Activated T-cell treated with anti-CD3 and anti-CD28 coated beads, Interleukin-2, amount 50 U/mL, for 24 hours (primary cell): ENCODE results near the gene HSF5.
A peak's percentile ranks its signal among the peaks of the same experiment; 100 is the strongest.

Experiments
- DNase-seq: peaks from one replicate; pipeline ENCODE4 v3.0.0-alpha.2; 2020
- H3K27ac Mint-ChIP-seq: 2 replicates; pipeline ENCODE4 v1.8.0; 2020; ENCODE audit warnings: mild to moderate bottlenecking, mixed read lengths
- H3K27me3 Mint-ChIP-seq: 2 replicates; pipeline ENCODE4 v1.8.0; 2020; ENCODE audit warnings: mixed read lengths
- H3K36me3 Mint-ChIP-seq: 2 replicates; pipeline ENCODE4 v1.8.0; 2020; ENCODE audit warnings: low read depth, mixed read lengths
- H3K4me1 Mint-ChIP-seq: 2 replicates; pipeline ENCODE4 v1.8.0; 2020; ENCODE audit warnings: low read depth, mixed read lengths
- H3K4me3 Mint-ChIP-seq: 2 replicates; pipeline ENCODE4 v1.8.0; 2020; ENCODE audit warnings: mild to moderate bottlenecking, moderate library complexity, mixed read lengths
- H3K9me3 Mint-ChIP-seq: 2 replicates; pipeline ENCODE4 v1.8.0; 2020; ENCODE audit warnings: mixed read lengths

The HSF5 gene, protein sequence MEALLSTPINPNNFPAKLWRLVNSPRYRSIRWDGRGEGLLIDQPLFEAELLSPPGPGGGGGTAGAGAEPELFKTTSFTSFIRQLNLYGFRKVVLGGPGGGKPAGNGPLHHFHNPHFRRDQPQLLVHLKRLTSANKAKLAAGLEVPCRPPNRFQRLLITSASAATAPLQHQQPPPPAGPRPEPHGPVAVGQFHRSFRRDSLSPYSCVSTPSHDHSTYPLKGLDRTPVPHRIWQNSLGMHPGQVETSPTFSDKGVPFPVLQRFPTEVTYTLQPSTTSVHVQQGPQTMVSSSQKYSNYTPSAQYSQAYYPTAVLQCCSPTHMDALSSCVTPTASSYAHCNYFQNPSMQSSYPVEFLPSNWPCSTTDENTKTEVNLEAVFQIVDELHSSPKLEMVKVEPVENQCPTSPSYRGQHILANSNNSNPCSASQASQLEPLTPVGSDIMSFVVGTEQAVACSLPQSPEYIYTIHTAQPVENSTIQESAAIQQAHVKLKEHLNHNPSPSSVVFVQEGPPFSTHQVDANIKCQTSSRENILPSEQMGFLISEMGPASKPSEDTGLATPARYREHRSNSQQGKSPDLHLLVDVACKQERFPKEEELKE

DNA sequence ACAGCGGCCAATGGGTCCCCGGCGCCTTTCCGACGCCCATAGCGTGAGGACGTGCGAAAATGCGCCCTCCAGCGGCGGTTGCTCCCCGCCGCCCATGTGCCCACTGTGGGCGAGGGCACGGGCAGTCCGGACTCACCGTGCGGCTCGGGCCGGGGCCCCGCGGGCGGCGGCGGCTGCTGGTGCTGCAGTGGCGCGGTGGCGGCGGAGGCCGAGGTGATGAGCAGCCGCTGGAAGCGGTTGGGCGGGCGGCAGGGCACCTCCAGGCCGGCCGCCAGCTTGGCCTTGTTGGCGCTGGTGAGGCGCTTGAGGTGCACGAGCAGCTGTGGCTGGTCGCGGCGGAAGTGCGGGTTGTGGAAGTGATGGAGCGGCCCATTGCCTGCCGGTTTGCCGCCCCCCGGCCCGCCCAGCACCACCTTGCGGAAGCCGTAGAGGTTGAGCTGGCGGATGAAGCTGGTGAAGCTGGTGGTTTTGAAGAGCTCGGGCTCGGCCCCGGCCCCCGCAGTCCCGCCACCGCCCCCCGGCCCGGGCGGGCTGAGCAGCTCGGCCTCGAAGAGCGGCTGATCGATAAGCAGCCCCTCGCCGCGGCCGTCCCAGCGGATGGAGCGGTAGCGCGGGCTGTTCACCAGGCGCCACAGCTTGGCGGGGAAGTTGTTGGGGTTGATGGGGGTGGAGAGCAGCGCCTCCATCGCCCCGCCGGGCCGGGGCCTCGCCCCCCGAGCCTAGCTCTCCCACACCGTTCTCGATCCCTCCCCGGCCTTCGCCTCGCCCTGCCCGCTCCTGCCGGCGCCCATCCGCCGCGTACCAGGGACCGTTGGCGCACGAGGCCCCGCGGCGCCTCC, at the start of gene HSF5:
Gene HSF5 (minus strand): TSS at position 820 of the 839 bp plus-strand sequence. CDS start 134 bp downstream, at position 686.
- Mint-ChIP-seq H3K27me3 (no peaks in the 10 kb centered on the region), H3K4me1 (peaks cover 25% of the 10 kb centered on the region), H3K9me3 (no peaks in the 10 kb centered on the region), H3K27ac (peak within 1 kb of the TSS; percentile 71), H3K4me3 (peak within 1 kb of the TSS; percentile 64), H3K36me3 (peaks cover 47% of the 10 kb centered on the region)
- peak; percentile 86 for DNase-seq

- no peaks in the 10 kb centered on the region for H3K9me3 Mint-ChIP-seq
- H3K27ac Mint-ChIP-seq = no peak overlapping the region
- H3K36me3 Mint-ChIP-seq = no peaks in the 10 kb centered on the region
- no peak overlapping the region for H3K4me3 Mint-ChIP-seq
- no peak for DNase-seq
- peaks cover 38% of the 10 kb centered on the region for H3K27me3 Mint-ChIP-seq
- H3K4me1 Mint-ChIP-seq = peaks cover 3% of the 10 kb centered on the region
Observed at GRCh38 chr17:58537266-58537665, 49.1 kb upstream of the HSF5 start.

- Mint-ChIP-seq H3K9me3 (no peaks in the 10 kb centered on the region), H3K27ac (no peak overlapping the region), H3K4me1 (peaks cover 6% of the 10 kb centered on the region), H3K27me3 (peaks cover 39% of the 10 kb centered on the region), H3K4me3 (no peak overlapping the region), H3K36me3 (no peaks in the 10 kb centered on the region)
- DNase-seq = no peak
Observed at GRCh38 chr17:58536542-58536941, 48.3 kb upstream of the HSF5 start.

GRCh38 chr17:58535431-58535830, 47.2 kb upstream of the HSF5 start:
- Mint-ChIP-seq H3K27me3 (peaks cover 47% of the 10 kb centered on the region), H3K27ac (no peak overlapping the region), H3K36me3 (no peaks in the 10 kb centered on the region), H3K9me3 (no peaks in the 10 kb centered on the region), H3K4me1 (peaks cover 6% of the 10 kb centered on the region), H3K4me3 (no peak overlapping the region)
- no peak for DNase-seq

- DNase-seq = no peak
- Mint-ChIP-seq H3K9me3 (no peaks in the 10 kb centered on the region), H3K36me3 (no peaks in the 10 kb centered on the region), H3K4me1 (peaks cover 6% of the 10 kb centered on the region), H3K4me3 (no peak overlapping the region), H3K27ac (no peak overlapping the region), H3K27me3 (peaks cover 52% of the 10 kb centered on the region)
Observed at GRCh38 chr17:58534901-58535421, 46.8 kb upstream of the HSF5 start.

GRCh38 chr17:58534331-58534730, 46.1 kb upstream of the HSF5 start:
- Mint-ChIP-seq H3K27ac (no peak overlapping the region), H3K27me3 (peaks cover 58% of the 10 kb centered on the region), H3K36me3 (no peaks in the 10 kb centered on the region), H3K9me3 (no peaks in the 10 kb centered on the region), H3K4me3 (no peak overlapping the region), H3K4me1 (peaks cover 6% of the 10 kb centered on the region)
- no peak for DNase-seq

GRCh38 chr17:58533616-58534188, 45.5 kb upstream of the HSF5 start:
- peaks cover 6% of the 10 kb centered on the region for H3K4me1 Mint-ChIP-seq
- no peak overlapping the region for H3K27ac Mint-ChIP-seq
- no peak for DNase-seq
- peaks cover 59% of the 10 kb centered on the region for H3K27me3 Mint-ChIP-seq
- no peak overlapping the region for H3K4me3 Mint-ChIP-seq
- no peaks in the 10 kb centered on the region for H3K36me3 Mint-ChIP-seq
- H3K9me3 Mint-ChIP-seq = no peaks in the 10 kb centered on the region

- H3K9me3 Mint-ChIP-seq = no peaks in the 10 kb centered on the region
- H3K4me3 Mint-ChIP-seq = peak overlapping the region; percentile 51
- no peak for DNase-seq
- H3K27me3 Mint-ChIP-seq = peaks cover 59% of the 10 kb centered on the region
- H3K36me3 Mint-ChIP-seq = no peaks in the 10 kb centered on the region
- peaks cover 6% of the 10 kb centered on the region for H3K4me1 Mint-ChIP-seq
- no peak overlapping the region for H3K27ac Mint-ChIP-seq
Observed at GRCh38 chr17:58532555-58532951, 44.3 kb upstream of the HSF5 start.

DNA sequence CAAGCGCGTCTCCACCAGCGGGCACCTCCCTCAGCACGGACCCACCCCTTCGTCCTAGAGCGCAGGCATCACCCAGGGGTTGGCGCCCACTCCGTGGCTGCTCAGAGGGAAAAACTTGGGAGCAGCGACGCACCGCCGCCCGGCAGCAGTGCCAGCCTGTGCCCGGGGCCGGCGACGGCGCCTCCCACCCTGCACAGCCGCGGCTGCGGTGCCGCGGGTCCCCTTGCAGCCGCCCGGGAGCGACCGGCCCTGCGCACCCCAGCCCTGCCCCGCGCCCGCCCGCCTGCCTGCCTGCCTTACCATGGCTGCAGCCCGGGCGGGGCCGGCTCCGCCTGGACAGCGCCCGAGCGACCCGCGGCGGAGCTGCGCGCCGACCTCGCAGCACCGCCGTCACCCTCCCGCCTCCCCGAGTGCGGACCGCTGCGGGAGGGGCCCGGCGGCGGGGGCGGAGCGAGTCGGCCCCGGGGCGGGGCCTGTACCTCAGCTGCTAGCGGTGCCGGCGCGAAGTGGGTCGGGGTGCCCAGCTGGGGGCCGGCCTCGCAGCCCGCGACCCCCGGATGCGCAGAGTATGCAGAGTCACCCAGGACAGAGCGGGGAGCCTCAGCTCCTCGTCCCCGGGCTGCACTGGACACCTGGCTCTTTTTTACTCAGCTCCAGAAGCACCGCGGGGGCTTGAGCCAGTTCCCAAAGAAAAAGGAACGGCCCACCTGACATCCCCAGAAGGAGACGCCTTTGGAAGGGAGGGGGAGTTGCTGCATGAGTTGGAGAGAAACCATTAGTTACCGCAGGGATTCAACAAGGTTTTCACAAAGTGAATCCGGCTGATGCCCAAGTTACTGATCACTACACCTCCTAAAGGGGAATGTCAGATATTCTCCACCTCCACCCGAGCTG, 43.7 kb upstream of the HSF5 start:
- peak; percentile 79 for DNase-seq
- Mint-ChIP-seq H3K27ac (no peak overlapping the region), H3K27me3 (peaks cover 59% of the 10 kb centered on the region), H3K4me3 (peak overlapping the region; percentile 51), H3K4me1 (peaks cover 6% of the 10 kb centered on the region), H3K36me3 (no peaks in the 10 kb centered on the region), H3K9me3 (no peaks in the 10 kb centered on the region)

DNA sequence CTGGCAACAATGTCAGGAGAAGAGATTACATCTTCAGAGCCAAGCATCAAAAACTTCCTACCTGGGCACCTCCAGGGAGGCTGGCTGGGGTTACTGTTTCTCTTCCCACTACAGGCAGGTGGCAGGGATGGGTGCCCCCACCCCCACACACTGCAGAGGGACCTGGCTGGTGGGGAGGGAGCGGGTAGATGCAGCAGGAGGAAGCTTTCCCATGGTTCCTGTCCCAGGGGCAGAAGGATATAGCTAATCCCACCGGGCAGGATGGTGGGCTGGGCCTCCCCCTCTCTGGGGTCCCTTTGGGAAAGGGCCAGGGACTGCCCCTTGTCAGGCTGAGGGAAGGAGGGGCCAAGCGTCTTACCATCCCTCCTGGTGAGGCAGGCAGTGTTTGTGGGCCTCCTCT, 42.9 kb upstream of the HSF5 start:
- peaks cover 6% of the 10 kb centered on the region for H3K4me1 Mint-ChIP-seq
- no peak for DNase-seq
- no peak overlapping the region for H3K27ac Mint-ChIP-seq
- H3K36me3 Mint-ChIP-seq = no peaks in the 10 kb centered on the region
- peak overlapping the region; percentile 38 for H3K4me3 Mint-ChIP-seq
- peaks cover 58% of the 10 kb centered on the region for H3K27me3 Mint-ChIP-seq
- H3K9me3 Mint-ChIP-seq = no peaks in the 10 kb centered on the region

DNA sequence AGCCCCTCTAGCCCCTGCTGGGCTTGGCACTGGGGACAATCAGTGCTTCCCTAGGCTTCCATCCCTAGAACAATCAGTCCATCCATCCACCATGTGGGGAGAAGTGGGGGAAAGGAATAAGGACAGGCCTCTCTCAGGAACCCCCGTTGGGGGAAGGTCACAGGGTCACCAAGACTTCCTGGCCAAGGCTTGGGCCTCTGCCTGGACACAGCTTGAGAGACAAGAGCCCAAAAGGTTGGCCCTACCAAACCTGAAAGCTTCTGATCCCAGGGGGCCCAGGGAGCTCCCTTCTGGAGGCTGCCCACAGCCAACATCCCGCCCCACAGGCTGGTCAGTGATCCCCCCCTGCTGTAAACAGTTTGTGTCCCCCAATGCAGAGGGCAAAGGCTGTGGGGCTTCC, 42.4 kb upstream of the HSF5 start:
- Mint-ChIP-seq H3K4me1 (peaks cover 6% of the 10 kb centered on the region), H3K9me3 (no peaks in the 10 kb centered on the region), H3K27ac (no peak overlapping the region), H3K4me3 (no peak overlapping the region), H3K27me3 (peaks cover 53% of the 10 kb centered on the region), H3K36me3 (no peaks in the 10 kb centered on the region)
- DNase-seq = no peak

- Mint-ChIP-seq H3K9me3 (no peaks in the 10 kb centered on the region), H3K4me3 (no peak overlapping the region), H3K36me3 (no peaks in the 10 kb centered on the region), H3K4me1 (peaks cover 6% of the 10 kb centered on the region), H3K27me3 (peaks cover 40% of the 10 kb centered on the region), H3K27ac (no peak overlapping the region)
- no peak for DNase-seq
Observed at GRCh38 chr17:58529275-58529674, 41.1 kb upstream of the HSF5 start.

- H3K27me3 Mint-ChIP-seq = peaks cover 34% of the 10 kb centered on the region
- peaks cover 6% of the 10 kb centered on the region for H3K4me1 Mint-ChIP-seq
- no peak overlapping the region for H3K4me3 Mint-ChIP-seq
- H3K9me3 Mint-ChIP-seq = no peaks in the 10 kb centered on the region
- H3K27ac Mint-ChIP-seq = no peak overlapping the region
- no peaks in the 10 kb centered on the region for H3K36me3 Mint-ChIP-seq
- no peak for DNase-seq
Observed at GRCh38 chr17:58528443-58528842, 40.2 kb upstream of the HSF5 start.
